IMR-90 (cell line): ENCODE data around the gene GREB1L.

ENCODE experiments used
- NFE2L2 ChIP-seq: fragments of 150-350 bp; IDR thresholded peaks from 2 replicates; pipeline ENCODE4 v1.6.1; 2016; ENCODE audit warnings: low read depth, mild to moderate bottlenecking, low read length
- POLR2A ChIP-seq: IDR thresholded peaks from 2 replicates; pipeline ENCODE4 v1.6.1; 2012; ENCODE audit warnings: mild to moderate bottlenecking, low read depth, low read length
- RAD21 ChIP-seq: IDR thresholded peaks from 2 replicates; pipeline ENCODE4 v1.6.1; 2012; ENCODE audit warnings: low read length, improper control_type of control experiment
- RCOR1 ChIP-seq: IDR thresholded peaks from 2 replicates; pipeline ENCODE4 v1.6.1; 2012; ENCODE audit warnings: mild to moderate bottlenecking, low read length, improper control_type of control experiment; ENCODE audit not compliant: insufficient replicate concordance
- RFX5 ChIP-seq: IDR thresholded peaks from 2 replicates; pipeline ENCODE4 v1.8.0; 2012; ENCODE audit warnings: low read depth, mild to moderate bottlenecking, low read length, moderate library complexity
- TF ChIP-seq, protein P1 (sequence below): conservative IDR thresholded peaks from 2 replicates; pipeline ENCODE4 v1.5.1; 2012; ENCODE audit warnings: mild to moderate bottlenecking, low read depth, low read length, improper control_type of control experiment
- TF ChIP-seq, protein P2 (sequence below): fragments of 150-350 bp; IDR thresholded peaks from 2 replicates; pipeline ENCODE4 v1.6.1; 2016; ENCODE audit warnings: low read depth, mild to moderate bottlenecking, low read length, moderate library complexity, borderline replicate concordance

DNA sequence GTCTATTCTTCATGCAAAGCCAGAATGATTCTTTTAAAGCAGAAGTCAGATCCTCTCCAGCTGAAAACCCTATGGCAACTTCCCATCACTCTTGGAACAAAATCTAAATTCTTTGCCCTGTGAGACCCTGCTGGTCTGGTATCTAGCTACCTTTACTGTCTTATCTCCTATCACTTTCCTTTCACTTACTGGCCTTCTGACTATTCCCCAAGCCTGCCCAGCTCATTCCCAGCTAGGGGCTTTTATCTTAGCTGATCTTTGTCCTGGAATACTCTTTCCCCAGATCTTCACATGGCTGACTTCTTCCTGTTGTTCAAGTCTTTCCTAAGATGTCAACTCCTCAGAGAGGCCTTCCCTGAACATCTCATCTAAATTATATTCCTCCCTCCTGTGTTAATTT is 63.6 kb downstream of the GREB1L start:
- TF ChIP-seq, protein P1, sequence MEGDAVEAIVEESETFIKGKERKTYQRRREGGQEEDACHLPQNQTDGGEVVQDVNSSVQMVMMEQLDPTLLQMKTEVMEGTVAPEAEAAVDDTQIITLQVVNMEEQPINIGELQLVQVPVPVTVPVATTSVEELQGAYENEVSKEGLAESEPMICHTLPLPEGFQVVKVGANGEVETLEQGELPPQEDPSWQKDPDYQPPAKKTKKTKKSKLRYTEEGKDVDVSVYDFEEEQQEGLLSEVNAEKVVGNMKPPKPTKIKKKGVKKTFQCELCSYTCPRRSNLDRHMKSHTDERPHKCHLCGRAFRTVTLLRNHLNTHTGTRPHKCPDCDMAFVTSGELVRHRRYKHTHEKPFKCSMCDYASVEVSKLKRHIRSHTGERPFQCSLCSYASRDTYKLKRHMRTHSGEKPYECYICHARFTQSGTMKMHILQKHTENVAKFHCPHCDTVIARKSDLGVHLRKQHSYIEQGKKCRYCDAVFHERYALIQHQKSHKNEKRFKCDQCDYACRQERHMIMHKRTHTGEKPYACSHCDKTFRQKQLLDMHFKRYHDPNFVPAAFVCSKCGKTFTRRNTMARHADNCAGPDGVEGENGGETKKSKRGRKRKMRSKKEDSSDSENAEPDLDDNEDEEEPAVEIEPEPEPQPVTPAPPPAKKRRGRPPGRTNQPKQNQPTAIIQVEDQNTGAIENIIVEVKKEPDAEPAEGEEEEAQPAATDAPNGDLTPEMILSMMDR = no peak
- TF ChIP-seq RFX5 = no peak
- TF ChIP-seq POLR2A = no peak
- TF ChIP-seq RCOR1 = no peak
- TF ChIP-seq, protein P2, sequence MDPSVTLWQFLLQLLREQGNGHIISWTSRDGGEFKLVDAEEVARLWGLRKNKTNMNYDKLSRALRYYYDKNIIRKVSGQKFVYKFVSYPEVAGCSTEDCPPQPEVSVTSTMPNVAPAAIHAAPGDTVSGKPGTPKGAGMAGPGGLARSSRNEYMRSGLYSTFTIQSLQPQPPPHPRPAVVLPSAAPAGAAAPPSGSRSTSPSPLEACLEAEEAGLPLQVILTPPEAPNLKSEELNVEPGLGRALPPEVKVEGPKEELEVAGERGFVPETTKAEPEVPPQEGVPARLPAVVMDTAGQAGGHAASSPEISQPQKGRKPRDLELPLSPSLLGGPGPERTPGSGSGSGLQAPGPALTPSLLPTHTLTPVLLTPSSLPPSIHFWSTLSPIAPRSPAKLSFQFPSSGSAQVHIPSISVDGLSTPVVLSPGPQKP = no peak
- TF ChIP-seq NFE2L2 = no peak
- TF ChIP-seq RAD21 = no peak
